Hepatocyte (in vitro differentiated cells): ENCODE results near the gene DAP.

Experiments
- EZH2phosphoT487 ChIP-seq: fragments of 200-600 bp; sonication (generic); IDR thresholded peaks from one replicate; pipeline ENCODE4 v1.6.1; 2018; ENCODE audit warnings: antibody characterized with exemption, mild to moderate bottlenecking, low read depth, moderate library complexity; ENCODE audit not compliant: unreplicated experiment, severe bottlenecking
- TF ChIP-seq, protein P1 (sequence below): fragments of 200-600 bp; sonication (generic); IDR thresholded peaks from 2 replicates; pipeline ENCODE4 v1.5.1; 2016; ENCODE audit warnings: antibody characterized with exemption, mild to moderate bottlenecking; ENCODE audit not compliant: poor library complexity

DNA sequence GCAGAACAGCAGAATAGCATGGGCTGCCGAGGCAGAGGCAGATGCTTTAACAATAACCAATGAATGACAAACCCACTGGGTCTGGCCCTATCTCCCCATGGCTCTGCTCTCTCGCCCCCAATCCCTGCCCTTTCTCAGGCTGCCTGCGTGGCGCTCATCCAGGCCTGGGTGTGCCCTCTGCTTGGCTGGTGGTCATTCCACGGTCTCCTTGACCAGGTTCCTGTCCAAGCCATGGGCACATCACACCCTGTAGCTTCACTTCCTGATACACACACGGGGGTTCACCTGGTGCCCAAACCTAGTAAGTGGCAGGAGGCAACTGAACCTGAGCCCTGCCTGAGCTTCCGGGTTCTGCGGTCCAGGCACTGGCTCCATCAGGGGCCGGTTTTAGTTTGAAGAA, 87.6 kb downstream of the DAP start:
- TF ChIP-seq, protein P1, sequence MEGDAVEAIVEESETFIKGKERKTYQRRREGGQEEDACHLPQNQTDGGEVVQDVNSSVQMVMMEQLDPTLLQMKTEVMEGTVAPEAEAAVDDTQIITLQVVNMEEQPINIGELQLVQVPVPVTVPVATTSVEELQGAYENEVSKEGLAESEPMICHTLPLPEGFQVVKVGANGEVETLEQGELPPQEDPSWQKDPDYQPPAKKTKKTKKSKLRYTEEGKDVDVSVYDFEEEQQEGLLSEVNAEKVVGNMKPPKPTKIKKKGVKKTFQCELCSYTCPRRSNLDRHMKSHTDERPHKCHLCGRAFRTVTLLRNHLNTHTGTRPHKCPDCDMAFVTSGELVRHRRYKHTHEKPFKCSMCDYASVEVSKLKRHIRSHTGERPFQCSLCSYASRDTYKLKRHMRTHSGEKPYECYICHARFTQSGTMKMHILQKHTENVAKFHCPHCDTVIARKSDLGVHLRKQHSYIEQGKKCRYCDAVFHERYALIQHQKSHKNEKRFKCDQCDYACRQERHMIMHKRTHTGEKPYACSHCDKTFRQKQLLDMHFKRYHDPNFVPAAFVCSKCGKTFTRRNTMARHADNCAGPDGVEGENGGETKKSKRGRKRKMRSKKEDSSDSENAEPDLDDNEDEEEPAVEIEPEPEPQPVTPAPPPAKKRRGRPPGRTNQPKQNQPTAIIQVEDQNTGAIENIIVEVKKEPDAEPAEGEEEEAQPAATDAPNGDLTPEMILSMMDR = no peak
- no peak for TF ChIP-seq EZH2phosphoT487
